Heart left ventricle (tissue), 16 donors: Measurements from ENCODE around the gene TMEM72. TPM values are rescaled to one million over a fixed set of nuclear protein-coding genes. Genes with fewer than 3 reads are reported as not detected.

Experiments
- ATAC-seq, 4 donors: fragments of 200-7000 bp; cut with Tn5 transposase; one replicate each; pipeline ENCODE4 v1.9.1; 2020 to 2022; ENCODE audit warnings: moderate library complexity in 4 of 4, mild to moderate bottlenecking in 3 of 4, moderate number of reproducible peaks in 1 of 4
- DNase-seq, 5 donors: peaks; one replicate each; pipeline ENCODE4 v3.0.0-alpha.2; 2020
- H3K27ac ChIP-seq, 12 donors: fragments of 200-600 bp; sonication (generic) in 4 of 12; one replicate each; pipeline versions ENCODE4 v1.5.0 to v1.8.0; 2016 to 2022; ENCODE audit warnings: mild to moderate bottlenecking in 2 of 12
- H3K27me3 ChIP-seq, 9 donors: fragments of 200-600 bp; sonication (generic) in 2 of 9; one replicate each; pipeline versions ENCODE4 v1.5.1 to v1.8.0; 2016 to 2022; ENCODE audit warnings: mild to moderate bottlenecking in 3 of 9
- H3K36me3 ChIP-seq, 9 donors: fragments of 200-600 bp; sonication (generic) in 2 of 9; one replicate each; pipeline versions ENCODE4 v1.5.0 to v1.8.0; 2018 to 2022; ENCODE audit warnings: mild to moderate bottlenecking in 2 of 9
- H3K4me1 ChIP-seq, 12 donors: fragments of 200-600 bp; sonication (generic) in 4 of 12; one replicate each; pipeline versions ENCODE4 v1.5.0 to v1.8.0; 2016 to 2022; ENCODE audit warnings: mild to moderate bottlenecking in 3 of 12
- H3K4me3 ChIP-seq, 12 donors: fragments of 200-600 bp; sonication (generic) in 4 of 12; one replicate each; pipeline versions ENCODE4 v1.5.0 to v1.8.0; 2017 to 2022; ENCODE audit warnings: mild to moderate bottlenecking in 9 of 12, moderate library complexity in 4 of 12
- H3K9me3 ChIP-seq, 12 donors: fragments of 200-600 bp; sonication (generic) in 4 of 12; one replicate each; pipeline versions ENCODE4 v1.5.0 to v1.8.0; 2016 to 2022; ENCODE audit warnings: mild to moderate bottlenecking in 1 of 12
- POLR2A ChIP-seq, 2 donors: fragments of 450-650 bp; IDR thresholded peaks; one replicate each; pipeline ENCODE4 v1.6.1; 2017; ENCODE audit warnings: antibody characterized with exemption in 2 of 2, mild to moderate bottlenecking in 2 of 2, moderate library complexity in 2 of 2
- WGBS, 4 donors: extraction: QIAGEN DNeasy Blood & Tissue Kit in 2 of 4; methylation state at CpG; one replicate each; pipeline versions ENCODE4 v1.1.5 to v1.1.7; 2013 to 2018; 5-methylcytosine and 5-hydroxymethylcytosine counted together
- intact Hi-C, 10 donors: fragments of 100-400 bp; cut with DNase I; formaldehyde crosslinking; loops; one replicate each; pipeline versions ENCODE4 v1.11.1 to v1.14.2; 2022
- polyA plus RNA-seq, 2 donors: library from polyadenylated mRNA; stranded (reverse); fragments of 200-250 nt; gene quantifications; one replicate each; pipeline ENCODE4 v1.2.3, GENCODE V29; 2013
- total RNA-seq, 9 donors: library from RNA; depleted of rRNA in 2 of 9; stranded (reverse); fragments of >200 nt in 2 of 9; fragmentation: NEBNext Ultra II Directional in 3 of 9; extraction: Animal tissue kit (Norgen Biotek cat#: 25700) in 3 of 9; gene quantifications; one replicate each; pipeline versions ENCODE4 v1.1.0 to v1.2.4, GENCODE V29; 2016 to 2023
- TF ChIP-seq, protein P1 (sequence below), 12 donors: fragments of 200-600 bp; sonication (generic) in 4 of 12; IDR thresholded peaks; one replicate each; pipeline versions ENCODE4 v1.5.0 to v1.8.0; 2018 to 2022; ENCODE audit warnings: antibody characterized with exemption in 12 of 12, mild to moderate bottlenecking in 5 of 12
- donor health status: ischemic (EF 13 %, LVEDD 7.1; RV severe dilation, severe dysfunction).
- donor health status: healthy with polysubstance abuse.
- donor health status: DM: no; HTN: yes; CAD: no.
- donor health status: DM: no; HTN: no; CAD: no.
- donor health status: ischemic (EF 25% LVEDD 6.9; RV normal size, moderate dysfunction).
- donor health status: ischemic (EF 25% LVEDD 5.7; RV mildly dilated, moderate dysfunction).
- donor health status: healthy.
- donor health status: DM: yes; HTN: yes; CAD: no.
- donor health status: ischemic (EF 35%, LVEDD 5.7; RV mildly dilated, moderate dysfunction).
- donor health status: nonischemic (EF 11% LVEDD 7.7; RV severe dilation, severe dysfunction).
- donor health status: DM: yes; HTN: yes; CAD: no.
- donor health status: PGD.
- donor health status: ischemic (EF 29% LVEDD 5.4; RV normal size, mild dysfunction).
- donor health status: nonischemic (EF 23%, LVEDD 6.1; RV moderate dilation, normal function).

TMEM72 gene
- total and polyA plus RNA-seq, 11 donors, result 0.15 to 0.27 TPM; not detected in 9

GRCh38 chr10:44981172-44982113 lies 70.3 kb downstream of the TMEM72 start:
- DNase-seq (peak in 4 of 5 donors; percentile 60 to 79 (median 71)), ATAC-seq (peak; percentile 14 to 61 (median 45))
- H3K27me3 ChIP-seq, result no peaks in the 10 kb centered on the region
- TF ChIP-seq POLR2A (IDR thresholded peaks at IDR 0.05), result no peak
- TF ChIP-seq, protein P1, sequence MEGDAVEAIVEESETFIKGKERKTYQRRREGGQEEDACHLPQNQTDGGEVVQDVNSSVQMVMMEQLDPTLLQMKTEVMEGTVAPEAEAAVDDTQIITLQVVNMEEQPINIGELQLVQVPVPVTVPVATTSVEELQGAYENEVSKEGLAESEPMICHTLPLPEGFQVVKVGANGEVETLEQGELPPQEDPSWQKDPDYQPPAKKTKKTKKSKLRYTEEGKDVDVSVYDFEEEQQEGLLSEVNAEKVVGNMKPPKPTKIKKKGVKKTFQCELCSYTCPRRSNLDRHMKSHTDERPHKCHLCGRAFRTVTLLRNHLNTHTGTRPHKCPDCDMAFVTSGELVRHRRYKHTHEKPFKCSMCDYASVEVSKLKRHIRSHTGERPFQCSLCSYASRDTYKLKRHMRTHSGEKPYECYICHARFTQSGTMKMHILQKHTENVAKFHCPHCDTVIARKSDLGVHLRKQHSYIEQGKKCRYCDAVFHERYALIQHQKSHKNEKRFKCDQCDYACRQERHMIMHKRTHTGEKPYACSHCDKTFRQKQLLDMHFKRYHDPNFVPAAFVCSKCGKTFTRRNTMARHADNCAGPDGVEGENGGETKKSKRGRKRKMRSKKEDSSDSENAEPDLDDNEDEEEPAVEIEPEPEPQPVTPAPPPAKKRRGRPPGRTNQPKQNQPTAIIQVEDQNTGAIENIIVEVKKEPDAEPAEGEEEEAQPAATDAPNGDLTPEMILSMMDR (IDR thresholded peaks at IDR 0.05), result no peak
- WGBS, 4 donors, result 38 to 47% (median 39%) methylated on average over 9 to 11 of the region's 11 CpGs
- peak overlapping the region; percentile 63 to 97 (median 87) for H3K27ac ChIP-seq
- peaks cover 0 to 70% (median 35%) of the 10 kb centered on the region in 9 donors for H3K36me3 ChIP-seq
- H3K4me3 ChIP-seq, result no peak overlapping the region
- H3K9me3 ChIP-seq, result no peaks in the 10 kb centered on the region
- peaks cover 14 to 100% (median 89%) of the 10 kb centered on the region in 12 donors for H3K4me1 ChIP-seq
- intact Hi-C loops, result loop anchor here in 2 of 10 donors (2.0 kb wide), 2 partner anchors 19 to 23 kb away; partner anchors contain the start of genes RASSF4 (in 1 of the 2) and ZNF22 (in 1 of the 2)

GRCh38 chr10:44982114-44982460 lies 71.0 kb downstream of the TMEM72 start:
- H3K27ac ChIP-seq, result peak overlapping the region; percentile 63 to 97 (median 87)
- no peak overlapping the region for H3K4me3 ChIP-seq
- intact Hi-C loops, result no loop called here
- H3K9me3 ChIP-seq, result no peaks in the 10 kb centered on the region
- H3K36me3 ChIP-seq, result peaks cover 0 to 69% (median 36%) of the 10 kb centered on the region in 9 donors
- ATAC-seq, result peak; percentile 13 to 47 (median 38)
- peaks cover 12 to 99% (median 86%) of the 10 kb centered on the region in 12 donors for H3K4me1 ChIP-seq
- H3K27me3 ChIP-seq, result no peaks in the 10 kb centered on the region
- TF ChIP-seq, protein P1 (IDR thresholded peaks at IDR 0.05), result no peak
- TF ChIP-seq POLR2A (IDR thresholded peaks at IDR 0.05), result no peak
- 35 to 67% (median 43%) methylated on average over 1 to 9 of the region's 9 CpGs for WGBS, 4 donors
- DNase-seq, result peak in 4 of 5 donors; percentile 61 to 83 (median 68)

- Histone ChIP-seq H3K27ac (peak overlapping the region; percentile 63 to 97 (median 87)), H3K4me3 (no peak overlapping the region), H3K36me3 (peaks cover 0 to 69% (median 35%) of the 10 kb centered on the region in 9 donors), H3K27me3 (no peaks in the 10 kb centered on the region), H3K9me3 (no peaks in the 10 kb centered on the region), H3K4me1 (peaks cover 12 to 99% (median 84%) of the 10 kb centered on the region in 12 donors)
- intact Hi-C loops, result no loop called here
- peak in 2 of 5 donors; percentile 16 to 26 for DNase-seq
- ATAC-seq, result no peak
- 76 to 88% (median 79%) methylated on average over 6 to 9 of the region's 9 CpGs for WGBS, 4 donors
- TF ChIP-seq POLR2A (IDR thresholded peaks at IDR 0.05), result no peak
- TF ChIP-seq, protein P1 (IDR thresholded peaks at IDR 0.05), result no peak
These were observed 71.4 kb downstream of the TMEM72 start for GRCh38 chr10:44982496-44982895.
